HepG2 (cell line): ENCODE results near the gene UBR3.

ENCODE experiments used
- CTCF ChIP-seq: sonication (generic); formaldehyde crosslinking; IDR thresholded peaks from 2 replicates; pipeline ENCODE4 v1.5.0; 2020; ENCODE audit warnings: mild to moderate bottlenecking, missing genetic modification reagents, moderate library complexity
- JUNB ChIP-seq: sonication (generic); formaldehyde crosslinking; IDR thresholded peaks from 2 replicates; pipeline ENCODE4 v1.8.0; 2022; ENCODE audit warnings: missing genetic modification reagents, mild to moderate bottlenecking, borderline replicate concordance
- KDM5A ChIP-seq: fragments of 200-600 bp; sonication (generic); IDR thresholded peaks from 2 replicates; pipeline ENCODE4 v1.7.0; 2018; ENCODE audit warnings: antibody characterized with exemption, mild to moderate bottlenecking, low read length, borderline replicate concordance
- NCOA2 ChIP-seq: sonication (generic); formaldehyde crosslinking; IDR thresholded peaks from 2 replicates; pipeline ENCODE4 v1.8.0; 2022; ENCODE audit warnings: inconsistent platforms
- POLR2AphosphoS5 ChIP-seq: IDR thresholded peaks from 2 replicates; pipeline ENCODE4 v1.6.1; 2012; ENCODE audit warnings: low read depth, low read length
- PPARG ChIP-seq: conservative IDR thresholded peaks from 2 replicates; pipeline ENCODE4 v1.6.1; 2016; ENCODE audit warnings: missing biosample characterization, missing genetic modification reagents
- REST ChIP-seq, 2 experiments: IDR thresholded peaks; 2 replicates each; pipeline ENCODE4 v1.6.1; 2011 to 2012; ENCODE audit warnings: low read length in 2 of 2, borderline replicate concordance in 1 of 2, low read depth in 1 of 2, mild to moderate bottlenecking in 1 of 2, moderate library complexity in 1 of 2
- TRIM24 ChIP-seq: sonication (generic); formaldehyde crosslinking; IDR thresholded peaks from 2 replicates; pipeline ENCODE4 v1.8.0; 2022; ENCODE audit warnings: mild to moderate bottlenecking, missing genetic modification reagents
- ZFP36 ChIP-seq: fragments of 150-350 bp; IDR thresholded peaks from 2 replicates; pipeline ENCODE4 v1.6.1; 2018; ENCODE audit warnings: borderline replicate concordance, low read length, low read depth; ENCODE audit not compliant: partially characterized antibody
- ZNF121 ChIP-seq: sonication (generic); formaldehyde crosslinking; IDR thresholded peaks from 2 replicates; pipeline ENCODE4 v1.5.0; 2020; ENCODE audit warnings: mild to moderate bottlenecking, missing genetic modification reagents
- ZNF432 ChIP-seq: sonication (generic); formaldehyde crosslinking; IDR thresholded peaks from 2 replicates; pipeline ENCODE4 v1.5.0; 2020; ENCODE audit warnings: missing genetic modification reagents, mild to moderate bottlenecking, borderline replicate concordance

- TF ChIP-seq CTCF (CRISPR knock-in tag) = no peak
- no peak for TF ChIP-seq ZNF432 (CRISPR knock-in tag)
- TF ChIP-seq POLR2AphosphoS5 = no peak
- TF ChIP-seq NCOA2 (CRISPR knock-in tag) = no peak
- TF ChIP-seq PPARG = no peak
- no peak for TF ChIP-seq KDM5A
- TF ChIP-seq ZFP36 = no peak
- TF ChIP-seq REST (IDR thresholded peaks at IDR 0.05; ENCODE audit: borderline replicate concordance in 1 of 2, low read depth in 1 of 2, low read length in 2 of 2) = no peak
- TF ChIP-seq ZNF121 (CRISPR knock-in tag) = no peak
- TF ChIP-seq JUNB = no peak
- no peak for TF ChIP-seq TRIM24
Observed at GRCh38 chr2:170022692-170023091, 195.4 kb downstream of the UBR3 start.
